CD4-positive, alpha-beta T cell treated with Interleukin-17A for 1 hour (primary cell): ENCODE data around the gene RELL1.

Source experiments
- DNase-seq: peaks from one replicate; pipeline ENCODE4 v3.0.0-alpha.2; 2020

The RELL1 gene

DNA sequence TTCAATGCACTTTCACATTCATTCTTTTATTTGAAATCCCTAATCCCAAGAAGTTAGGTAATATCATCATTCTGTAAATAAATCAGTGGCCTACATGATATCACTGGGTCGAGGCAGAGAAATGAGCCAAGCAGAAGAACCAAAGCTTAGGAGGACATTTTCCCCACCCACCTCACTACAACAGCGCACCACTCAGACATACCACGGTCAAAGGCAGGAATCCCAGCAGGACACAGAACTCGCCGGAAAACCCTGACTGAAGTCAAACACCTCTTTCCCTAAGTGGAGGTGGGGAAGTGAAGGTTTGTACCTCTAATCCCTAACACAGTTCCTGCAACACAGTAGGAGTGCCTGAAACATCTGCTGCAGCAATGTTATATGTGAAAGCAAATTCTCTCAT is 21.5 kb downstream of the RELL1 start:
- DNase-seq, result no peak

DNA sequence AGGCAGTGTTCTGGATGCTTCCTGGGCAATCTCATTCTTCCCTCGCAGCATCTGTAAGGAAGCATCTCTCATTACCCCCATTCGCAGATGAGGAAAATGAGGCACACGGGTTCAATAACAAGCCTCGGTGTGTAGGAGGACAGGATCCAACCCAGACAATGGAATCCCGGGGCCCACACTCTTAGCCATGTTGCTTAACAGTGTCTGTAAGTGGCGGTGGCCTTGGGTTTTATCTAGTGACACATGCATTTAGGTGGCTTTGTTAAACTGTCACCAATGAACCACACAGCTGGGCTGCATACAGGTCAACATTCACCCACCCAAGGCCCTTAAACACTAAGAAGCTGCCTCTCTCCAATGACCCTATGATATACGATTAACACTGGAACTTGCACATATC is 22.6 kb downstream of the RELL1 start:
- DNase-seq, result no peak

DNA sequence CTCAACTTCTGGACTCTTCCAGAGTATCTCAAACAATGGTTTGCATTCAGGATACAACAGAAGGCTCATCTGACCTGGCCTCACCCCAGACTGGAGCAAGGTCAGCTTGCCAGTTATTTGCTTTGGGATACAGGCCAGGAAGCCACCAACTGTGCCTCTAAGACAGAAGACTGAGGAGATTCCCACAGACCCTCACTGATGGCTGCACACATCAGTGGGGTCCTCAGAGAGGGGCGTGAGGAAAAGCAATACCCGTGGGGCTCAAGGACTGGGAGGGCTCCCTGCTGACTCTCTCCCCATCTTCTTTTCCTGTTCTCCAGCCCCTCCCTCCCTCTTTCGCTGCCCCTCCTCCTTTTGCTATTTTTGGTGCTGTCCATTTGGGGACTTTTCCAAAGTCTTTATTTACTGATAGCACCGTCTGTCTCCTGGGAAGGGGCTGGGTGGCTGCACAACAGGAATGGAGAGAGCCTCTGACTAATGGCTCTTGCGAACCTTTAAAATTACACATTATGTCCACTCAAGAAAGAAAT is 23.2 kb downstream of the RELL1 start:
- no peak for DNase-seq

DNA sequence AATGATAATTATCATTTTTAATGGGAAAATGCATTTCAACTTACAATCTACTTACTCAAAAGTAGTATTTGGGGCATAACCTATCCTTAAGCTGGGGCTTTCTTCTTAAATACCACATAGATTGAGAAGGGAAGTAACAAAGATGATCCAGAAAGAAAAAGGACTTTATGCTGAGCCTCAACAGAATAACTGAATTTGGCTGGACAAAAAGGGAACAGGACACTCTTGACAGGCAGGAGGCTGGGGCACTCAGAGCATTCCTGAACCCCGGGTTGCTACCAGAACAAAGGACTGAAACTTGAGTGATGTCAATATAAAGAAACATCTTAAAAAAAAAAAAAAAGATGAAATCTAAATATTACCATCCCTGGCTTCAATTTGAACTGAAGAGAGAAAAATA is 23.9 kb downstream of the RELL1 start:
- no peak for DNase-seq

DNA sequence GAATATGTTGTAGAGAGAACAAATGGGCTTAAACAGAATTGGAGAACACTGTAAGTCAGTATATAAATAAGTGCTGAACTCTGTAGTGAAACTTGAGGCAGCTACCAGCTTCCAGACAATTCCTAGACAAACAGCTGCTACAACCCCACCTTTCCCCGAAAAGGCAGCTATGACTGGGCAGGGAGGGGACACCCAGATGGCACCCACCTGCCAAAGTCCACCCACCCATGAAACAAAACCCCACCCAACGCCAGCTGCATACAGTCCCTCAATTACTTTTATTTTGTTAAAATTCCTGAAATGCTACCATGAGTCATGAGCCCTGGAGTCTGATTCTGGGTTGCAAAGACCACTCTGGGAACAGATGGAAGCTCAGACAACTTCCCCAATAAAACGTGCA is 24.4 kb downstream of the RELL1 start:
- DNase-seq, result no peak

DNA sequence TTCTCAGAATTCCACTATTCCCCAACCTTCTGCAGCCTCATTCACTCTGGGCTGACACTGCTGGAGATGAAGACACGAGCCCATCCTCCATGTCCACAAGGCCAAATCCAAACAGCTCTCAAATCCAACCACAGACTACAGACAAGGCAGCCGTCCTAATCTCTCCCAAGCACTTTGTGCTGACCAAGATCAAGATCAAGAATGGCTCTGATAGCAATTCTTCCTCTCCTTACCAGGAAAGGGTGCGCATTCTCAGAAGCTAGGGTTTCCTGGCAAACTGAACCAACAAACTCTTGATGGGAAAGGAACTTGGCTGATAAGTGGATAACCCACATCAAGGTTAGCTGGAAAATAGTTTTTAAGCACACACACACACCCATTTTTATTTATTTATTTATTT is 26.5 kb downstream of the RELL1 start:
- DNase-seq, result no peak

DNA sequence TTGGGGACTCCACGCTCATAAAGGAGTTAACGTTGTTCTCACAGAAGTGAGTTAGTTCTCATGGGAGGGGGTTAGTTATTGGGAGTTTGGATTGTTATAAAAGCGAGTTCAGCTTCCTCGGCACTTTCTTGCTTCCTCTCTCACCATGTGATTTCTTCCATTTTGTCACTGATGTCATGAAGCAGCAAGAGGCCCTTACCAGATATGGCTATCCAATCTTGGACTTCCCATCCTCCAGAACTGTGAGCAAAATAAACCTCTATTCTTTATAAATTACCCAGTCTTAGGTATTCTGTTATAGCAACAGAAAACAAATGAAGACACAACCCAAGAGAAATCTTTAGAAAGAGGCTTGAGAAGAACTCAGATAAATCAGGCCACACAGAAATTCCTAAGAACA is 29.5 kb downstream of the RELL1 start:
- no peak for DNase-seq

DNA sequence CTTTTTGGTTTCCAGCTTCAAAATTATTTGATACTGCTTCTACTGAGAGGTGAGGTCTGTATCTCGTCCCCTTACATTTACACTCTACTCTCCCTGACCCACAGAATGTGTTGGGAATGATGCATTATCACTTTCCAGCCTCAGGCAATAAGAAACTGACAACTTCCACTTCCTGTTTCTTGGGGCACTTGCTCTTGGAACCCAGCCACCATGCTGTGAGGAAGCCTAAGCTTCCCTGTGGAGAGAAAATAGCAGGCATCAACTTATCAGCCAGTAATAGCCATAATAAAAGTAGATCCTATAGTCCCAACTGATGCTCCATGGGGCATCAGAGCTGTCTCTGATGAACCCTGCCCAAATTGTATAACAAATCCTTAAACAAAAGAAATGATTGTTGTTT is 32.6 kb downstream of the RELL1 start:
- no peak for DNase-seq

DNA sequence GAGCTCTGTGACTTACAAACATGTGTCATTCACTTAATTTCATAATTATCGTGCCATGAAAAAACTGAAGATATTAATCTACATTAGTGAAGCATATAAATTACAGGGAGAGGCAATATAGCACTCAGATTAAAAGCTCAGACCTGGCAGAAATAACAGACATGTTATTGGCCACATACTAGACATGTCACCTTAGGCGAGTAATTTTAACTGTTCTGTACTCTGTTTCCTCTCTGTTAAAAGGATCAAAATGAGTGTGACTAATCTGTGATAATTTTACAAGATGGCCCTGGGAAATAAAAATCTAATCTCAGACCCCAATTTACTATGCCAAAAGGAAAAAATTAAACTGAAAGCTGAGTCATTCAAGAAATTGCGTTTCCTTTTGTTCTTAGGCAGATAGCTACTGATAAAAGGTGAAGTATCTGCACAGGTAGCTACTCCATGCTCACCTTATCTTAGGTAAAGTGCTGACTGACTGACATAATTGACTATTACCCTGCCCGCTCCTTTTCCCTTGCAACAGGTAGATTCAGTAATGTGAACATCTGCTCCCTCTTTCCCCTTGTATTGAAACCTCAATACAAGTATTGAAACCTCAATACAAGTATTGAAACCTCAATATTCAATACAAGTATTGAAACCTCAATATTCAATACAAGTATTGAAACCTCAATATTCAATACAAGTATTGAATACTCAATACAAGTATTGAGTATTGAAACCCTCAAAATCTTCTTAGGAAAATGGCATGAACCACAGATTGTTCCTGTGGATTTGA is 33.2 kb downstream of the RELL1 start:
- DNase-seq, result no peak

DNA sequence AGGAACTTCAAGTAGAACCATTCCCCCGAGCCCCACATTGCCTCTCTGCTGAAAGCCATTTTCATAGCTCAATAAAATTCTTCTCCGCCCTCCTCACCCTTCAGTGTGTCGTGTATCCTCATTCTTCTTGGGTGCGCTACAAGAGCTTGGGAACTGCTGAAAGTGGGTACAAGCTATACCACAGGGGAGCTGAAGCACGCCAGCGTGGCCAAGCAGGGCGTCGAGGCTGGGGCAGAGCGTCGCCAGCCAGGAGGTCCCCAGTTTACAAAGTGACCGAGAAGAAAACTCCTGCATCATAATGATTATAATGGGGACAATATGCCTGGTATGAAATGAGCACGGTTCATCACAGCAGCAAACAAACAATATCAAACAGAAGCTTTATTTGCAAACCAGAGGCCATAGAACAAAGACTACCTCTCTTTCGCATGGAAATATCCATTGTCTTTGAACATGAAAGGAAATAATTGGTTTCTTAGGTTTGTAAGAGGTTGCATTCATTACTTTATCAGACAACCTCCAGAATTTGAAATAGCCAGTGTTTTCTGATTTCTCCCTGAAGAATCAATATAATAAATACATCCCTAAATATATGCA is 34.3 kb downstream of the RELL1 start:
- no peak for DNase-seq

DNA sequence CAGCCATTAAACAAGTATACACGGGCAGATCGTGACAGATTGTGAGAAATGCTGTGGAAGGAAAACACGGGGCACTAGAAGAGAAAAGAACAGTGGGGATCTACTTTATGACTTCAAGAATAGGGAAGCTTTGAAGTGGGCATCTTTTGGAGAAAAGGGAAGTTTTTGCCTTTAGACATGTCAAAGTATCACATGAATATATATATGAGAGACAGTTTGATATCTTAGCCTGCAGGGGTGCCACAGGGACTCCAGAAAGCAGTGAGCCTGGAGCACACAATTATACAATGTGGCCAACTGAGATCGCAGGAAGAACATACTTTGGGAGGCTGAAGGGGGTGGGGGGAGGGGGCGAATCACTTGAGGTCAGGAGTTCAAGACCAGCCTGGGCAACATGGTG is 35.7 kb downstream of the RELL1 start:
- DNase-seq, result no peak

DNA sequence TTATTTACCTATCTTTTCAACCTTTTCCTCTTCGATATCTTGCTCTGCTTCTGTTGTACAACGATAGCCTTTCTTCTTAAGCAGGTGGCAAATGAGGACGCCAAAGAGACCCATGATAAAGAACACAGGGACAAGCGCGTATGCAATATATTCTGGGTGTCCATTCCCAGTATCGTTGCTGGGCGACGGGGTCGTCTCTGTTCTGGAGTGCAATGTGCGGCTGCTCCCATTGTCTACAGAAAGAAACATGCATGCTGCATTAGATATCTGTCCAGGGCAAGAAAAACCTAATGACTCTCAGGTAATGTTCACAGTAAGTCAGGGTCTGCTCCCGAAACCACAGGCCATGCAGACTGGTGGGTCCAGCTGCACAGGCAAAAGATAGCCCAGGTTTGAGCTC is 36.9 kb downstream of the RELL1 start:
- DNase-seq, result no peak

DNA sequence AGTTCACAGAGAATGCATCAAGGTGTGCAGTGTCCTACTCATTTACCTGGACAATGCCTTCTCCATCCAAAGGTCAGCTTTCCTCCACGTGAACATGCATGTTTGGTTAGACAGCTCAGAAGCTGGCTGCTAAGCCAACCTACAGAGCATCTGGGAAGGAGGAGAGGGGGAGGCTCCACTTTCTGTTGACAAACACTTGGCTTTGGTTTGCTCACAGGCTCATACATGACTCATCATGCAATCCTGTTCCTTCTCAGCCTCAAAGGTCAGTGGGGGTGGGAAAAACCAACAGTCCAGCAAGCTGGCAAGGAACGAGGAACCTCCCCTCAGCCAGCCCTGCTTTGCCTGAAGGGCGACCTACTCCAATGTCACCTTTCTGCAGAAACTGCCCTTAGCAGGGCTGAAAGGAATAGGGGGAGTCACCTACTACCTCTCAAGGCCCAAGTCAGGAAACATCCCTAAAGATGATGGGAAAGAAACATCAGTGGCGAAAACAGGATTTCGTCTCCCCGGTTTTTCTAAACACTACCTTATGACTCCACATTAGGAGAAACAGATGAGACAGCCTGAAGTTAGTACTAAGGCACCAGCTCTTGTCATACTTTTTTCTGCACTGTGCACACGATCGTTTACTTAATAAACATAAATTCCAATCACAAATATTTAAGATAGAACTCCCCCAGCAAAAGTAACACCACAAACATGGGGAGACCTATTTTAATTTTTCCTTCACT is 37.9 kb downstream of the RELL1 start:
- no peak for DNase-seq

DNA sequence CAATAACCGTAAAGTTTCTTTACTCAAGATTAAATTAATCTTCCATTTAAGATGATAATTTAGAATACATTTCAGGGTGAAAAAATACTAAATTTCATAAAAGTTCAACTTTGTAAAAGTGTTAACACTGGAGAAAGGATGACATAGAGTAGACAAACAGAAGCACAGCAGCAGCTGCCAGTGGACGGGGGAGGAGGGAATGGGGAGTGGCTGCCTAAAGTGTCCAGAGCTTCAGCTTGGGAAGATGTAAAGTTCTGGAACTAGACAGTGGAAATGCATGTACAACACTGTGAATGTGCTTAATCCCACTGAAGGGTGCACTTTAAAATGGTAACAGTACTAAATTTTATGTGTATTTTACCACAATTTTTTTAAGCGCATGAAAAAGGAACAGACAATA is 39.9 kb downstream of the RELL1 start:
- no peak for DNase-seq

DNA sequence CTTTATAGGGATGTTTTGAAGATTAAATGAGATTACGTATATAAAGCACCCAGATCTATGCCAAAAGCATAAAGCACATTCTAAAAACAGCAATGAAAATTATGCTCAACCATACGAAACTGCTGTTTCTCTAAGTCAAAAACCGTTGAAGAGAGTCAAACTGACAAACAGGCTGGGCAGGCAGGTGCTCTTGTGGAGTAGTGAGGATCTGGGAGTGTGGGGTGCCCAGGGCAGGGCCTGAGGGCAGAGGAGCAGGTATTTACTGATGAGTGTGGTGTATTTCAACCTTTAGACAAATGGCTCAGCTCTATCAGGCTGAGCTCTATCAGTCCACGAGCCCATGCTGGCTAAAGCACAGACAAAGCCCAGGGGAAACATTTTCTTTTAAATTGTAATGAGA is 40.4 kb downstream of the RELL1 start:
- no peak for DNase-seq

DNA sequence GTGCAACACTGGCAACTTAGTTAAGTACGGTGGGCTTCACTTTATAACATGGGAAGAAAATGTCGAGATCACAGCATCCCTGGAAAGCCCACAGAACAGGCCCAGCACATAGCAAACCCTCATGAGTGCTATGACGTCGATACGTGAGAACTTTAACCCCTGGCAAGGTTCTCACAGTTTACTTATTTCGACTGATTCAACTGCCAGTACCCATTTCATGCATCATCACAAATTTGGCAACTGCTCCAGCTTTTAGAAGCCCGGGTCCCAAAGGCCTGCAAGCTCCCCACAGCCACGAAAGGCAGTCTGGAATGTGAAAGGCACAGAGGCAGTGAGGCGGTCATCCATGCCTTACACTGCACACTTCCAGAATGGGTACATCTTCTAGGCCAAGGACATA is 41.2 kb downstream of the RELL1 start:
- DNase-seq, result no peak

DNA sequence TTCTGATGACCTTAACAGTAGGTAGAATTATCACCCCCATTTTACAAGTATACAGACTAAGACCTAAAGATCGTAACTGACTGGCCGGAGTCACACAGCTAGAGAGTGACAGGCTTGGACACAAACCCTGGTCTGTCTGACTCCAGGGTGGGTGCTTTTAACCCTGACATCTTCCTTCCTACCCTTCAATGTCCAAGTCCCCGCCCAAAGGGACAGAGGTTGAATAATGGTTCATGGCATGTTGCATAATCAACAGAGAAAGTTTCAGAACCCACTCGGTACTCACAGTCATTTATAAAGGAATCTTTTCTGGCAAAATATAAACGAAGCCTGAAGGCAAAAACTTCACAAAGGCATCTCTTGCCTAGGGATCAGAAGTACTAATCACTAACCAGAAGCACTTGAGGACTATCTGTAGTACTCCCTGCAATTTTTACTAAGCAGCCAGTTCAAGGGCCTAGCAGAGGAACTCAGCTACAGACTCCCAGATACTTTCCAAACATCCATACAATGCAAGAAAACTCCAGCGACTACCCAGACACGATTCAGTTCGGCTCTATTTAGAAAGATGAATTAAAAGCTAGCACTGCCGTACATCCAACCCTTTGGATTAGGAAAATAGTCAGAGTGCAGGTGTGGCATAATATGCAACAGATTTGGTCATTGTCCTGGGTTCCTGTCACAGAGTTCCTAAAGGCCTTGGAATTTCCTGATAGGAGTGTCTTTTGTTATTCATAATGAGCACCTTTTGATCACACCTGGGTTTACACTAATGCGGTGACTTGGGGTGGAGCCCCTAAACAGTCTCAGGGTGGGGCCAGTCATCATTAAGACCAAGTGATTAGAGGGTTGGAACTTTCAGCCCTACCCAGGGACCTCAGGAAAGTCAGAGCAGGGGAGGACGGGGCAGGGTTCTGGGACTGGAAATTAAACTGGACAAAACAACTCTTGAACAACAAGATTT is 44.0 kb downstream of the RELL1 start:
- no peak for DNase-seq

DNA sequence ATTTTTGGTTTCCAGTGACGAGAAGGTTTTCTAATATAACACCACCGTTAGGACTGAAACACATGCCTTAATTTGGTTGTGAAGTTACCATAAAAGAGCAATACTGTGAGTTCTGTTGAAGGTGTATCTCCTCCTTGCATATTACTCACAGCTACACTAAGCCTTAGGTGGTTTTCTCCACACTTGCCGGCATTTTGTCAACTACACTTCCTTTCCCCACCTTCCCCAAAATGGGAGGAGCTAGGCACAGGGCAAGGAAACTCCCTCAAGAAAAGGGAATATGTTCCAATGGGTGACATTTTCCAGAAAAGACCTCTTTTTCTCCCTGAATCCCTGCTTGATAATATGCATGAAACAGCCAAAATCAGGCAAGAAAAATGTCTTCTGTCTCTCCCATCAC is 44.8 kb downstream of the RELL1 start:
- no peak for DNase-seq

DNA sequence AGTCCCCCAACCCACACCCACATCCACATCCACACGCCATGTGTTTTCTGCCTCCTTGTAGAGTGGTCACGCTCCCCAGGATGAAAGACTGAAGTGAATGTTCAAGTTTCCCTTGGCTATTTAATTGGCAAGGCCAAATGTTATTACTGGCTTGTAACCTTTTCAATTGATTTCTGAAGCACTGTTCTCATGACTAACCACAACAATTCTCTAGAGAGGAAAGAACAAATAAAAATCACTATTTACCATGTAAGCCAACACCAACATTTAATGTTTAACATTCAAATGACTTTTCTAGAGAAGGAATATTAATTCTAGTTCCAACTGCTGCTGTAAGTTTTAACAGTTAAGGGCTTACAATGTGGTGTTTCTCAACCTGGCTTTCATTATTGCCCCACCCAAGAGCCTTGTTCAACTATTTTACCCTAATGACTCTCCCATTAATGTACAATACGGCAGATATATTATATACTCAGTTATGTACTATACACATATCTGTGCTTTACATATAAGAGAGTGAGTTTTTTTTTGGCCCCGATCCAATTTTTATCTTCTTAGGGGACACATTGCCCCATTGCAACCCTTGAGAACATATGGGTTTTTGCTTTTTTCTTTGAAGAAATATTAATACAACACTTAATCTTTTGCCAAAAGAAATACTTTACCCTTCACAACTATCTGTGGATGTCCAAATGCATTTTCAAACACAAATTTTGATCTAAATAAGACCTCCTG is 46.5 kb downstream of the RELL1 start:
- DNase-seq, result no peak

DNA sequence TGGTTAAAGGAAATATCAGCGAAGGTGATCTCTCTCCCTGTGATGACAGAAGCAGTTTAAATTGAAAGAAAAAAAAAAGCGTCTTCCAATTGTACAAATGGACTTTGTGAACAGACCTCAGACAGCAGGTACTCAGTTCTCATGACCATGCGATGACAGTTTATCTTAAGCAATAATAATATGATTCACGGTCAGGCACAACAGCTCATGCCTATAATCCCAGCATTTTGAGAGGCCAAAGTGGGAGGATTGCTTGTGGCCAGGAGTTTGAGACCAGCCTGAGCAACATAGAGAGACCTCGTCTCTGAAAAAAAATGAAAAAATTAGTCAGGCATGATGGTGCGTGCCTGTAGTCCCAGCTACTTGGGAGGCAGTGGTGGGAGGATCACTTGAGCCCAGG is 51.0 kb downstream of the RELL1 start:
- no peak for DNase-seq

DNA sequence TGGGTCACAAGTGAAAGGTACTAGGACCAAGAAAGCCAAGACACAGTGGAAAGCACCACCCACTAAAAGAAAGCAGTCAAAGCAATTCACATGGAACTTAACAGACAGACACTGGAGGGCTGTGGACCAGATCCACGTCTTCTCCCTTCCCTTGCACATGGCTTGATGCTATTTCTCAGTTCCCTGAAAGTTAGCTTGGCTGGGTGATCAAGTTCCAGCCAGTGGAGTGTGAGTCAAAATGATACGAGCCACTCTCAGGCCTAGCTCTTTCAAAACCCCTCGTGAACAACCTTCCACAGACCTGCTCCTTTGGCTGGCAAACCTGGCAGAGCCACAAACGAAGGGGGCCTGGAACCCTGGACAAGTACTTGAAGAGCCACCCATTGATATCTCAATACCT is 52.0 kb downstream of the RELL1 start:
- no peak for DNase-seq

DNA sequence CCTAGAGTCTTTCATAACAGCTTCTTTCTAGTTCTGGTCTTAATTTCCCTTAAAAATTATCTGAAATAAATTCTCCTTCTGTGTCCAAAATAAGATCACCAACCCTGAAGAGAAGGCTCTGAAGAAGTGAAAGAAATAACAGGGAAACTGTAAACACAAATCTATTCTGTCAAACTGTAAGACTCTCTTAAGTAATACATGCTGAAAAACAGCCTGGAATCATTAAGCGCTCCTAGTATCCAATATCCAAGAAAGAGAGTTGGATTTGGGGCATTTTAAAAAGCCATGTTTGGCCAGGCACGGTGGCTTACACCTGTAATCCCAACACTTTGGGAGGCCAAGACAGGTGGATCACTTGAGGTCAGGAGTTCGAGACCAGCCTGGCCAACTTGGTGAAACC is 53.3 kb downstream of the RELL1 start:
- DNase-seq, result no peak
